Neural crest cell (in vitro differentiated cells): ENCODE data around the gene ACOT13. TPM values are rescaled to one million over a fixed set of nuclear protein-coding genes. Genes with fewer than 3 reads are reported as not detected.
"Not testable (repeated sequence)": the region's sequence is repeated elsewhere in the genome, so short reads cannot be mapped to it uniquely, and the experiment has no call there.

Experiments used
- DNase-seq: peaks from one replicate; pipeline ENCODE4 v3.0.0; 2021; ENCODE audit warnings: low read depth, mixed read lengths, low spot score
- H3K27ac Mint-ChIP-seq: one replicate; pipeline ENCODE4 v1.8.0; 2021; ENCODE audit warnings: mild to moderate bottlenecking, mixed read lengths; ENCODE audit not compliant: unreplicated experiment
- H3K27me3 Mint-ChIP-seq: 2 replicates; pipeline ENCODE4 v1.8.0; 2021; ENCODE audit warnings: low read depth, mild to moderate bottlenecking, mixed read lengths
- H3K36me3 Mint-ChIP-seq: 2 replicates; pipeline ENCODE4 v1.8.0; 2021; ENCODE audit warnings: low read depth, mild to moderate bottlenecking, mixed read lengths
- H3K4me1 Mint-ChIP-seq: 2 replicates; pipeline ENCODE4 v1.8.0; 2021; ENCODE audit warnings: mixed read lengths
- H3K4me3 Mint-ChIP-seq: one replicate; pipeline ENCODE4 v1.8.0; 2021; ENCODE audit warnings: mild to moderate bottlenecking, mixed read lengths
- H3K9me3 Mint-ChIP-seq: 2 replicates; pipeline ENCODE4 v1.8.0; 2021; ENCODE audit warnings: mixed read lengths
- total RNA-seq: library from RNA; stranded (reverse); gene quantifications from 2 replicates; pipeline ENCODE4 v1.2.1, GENCODE V29; 2021
- TF ChIP-seq, protein P1 (sequence below): fragments of 200-600 bp; sonication (generic); conservative IDR thresholded peaks from 2 replicates; pipeline ENCODE4 v1.5.0; 2021; ENCODE audit warnings: antibody characterized with exemption, mild to moderate bottlenecking

Gene ACOT13
- total RNA-seq, 1 donor from 2014 or later, result 27.4 TPM

DNA sequence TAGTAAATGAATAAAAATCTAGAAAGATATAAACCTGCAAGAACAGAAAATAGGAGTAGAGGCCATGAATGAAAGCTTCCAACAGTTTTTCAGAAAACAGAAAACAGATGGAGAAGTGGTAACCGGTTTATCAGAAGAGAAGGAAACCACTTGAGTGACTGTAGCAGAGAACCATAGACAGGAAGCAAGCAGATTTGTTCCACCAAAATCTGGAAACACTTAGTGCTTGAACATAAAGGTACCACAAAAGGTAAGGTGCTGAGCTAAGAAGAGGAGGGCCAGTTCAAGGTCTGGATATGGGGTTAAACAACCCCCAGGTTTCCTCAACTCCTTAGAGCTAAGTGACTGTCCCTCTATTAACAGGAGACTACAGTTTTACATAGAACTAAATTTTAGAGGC, 11.7 kb upstream of the ACOT13 start:
- TF ChIP-seq, protein P1, sequence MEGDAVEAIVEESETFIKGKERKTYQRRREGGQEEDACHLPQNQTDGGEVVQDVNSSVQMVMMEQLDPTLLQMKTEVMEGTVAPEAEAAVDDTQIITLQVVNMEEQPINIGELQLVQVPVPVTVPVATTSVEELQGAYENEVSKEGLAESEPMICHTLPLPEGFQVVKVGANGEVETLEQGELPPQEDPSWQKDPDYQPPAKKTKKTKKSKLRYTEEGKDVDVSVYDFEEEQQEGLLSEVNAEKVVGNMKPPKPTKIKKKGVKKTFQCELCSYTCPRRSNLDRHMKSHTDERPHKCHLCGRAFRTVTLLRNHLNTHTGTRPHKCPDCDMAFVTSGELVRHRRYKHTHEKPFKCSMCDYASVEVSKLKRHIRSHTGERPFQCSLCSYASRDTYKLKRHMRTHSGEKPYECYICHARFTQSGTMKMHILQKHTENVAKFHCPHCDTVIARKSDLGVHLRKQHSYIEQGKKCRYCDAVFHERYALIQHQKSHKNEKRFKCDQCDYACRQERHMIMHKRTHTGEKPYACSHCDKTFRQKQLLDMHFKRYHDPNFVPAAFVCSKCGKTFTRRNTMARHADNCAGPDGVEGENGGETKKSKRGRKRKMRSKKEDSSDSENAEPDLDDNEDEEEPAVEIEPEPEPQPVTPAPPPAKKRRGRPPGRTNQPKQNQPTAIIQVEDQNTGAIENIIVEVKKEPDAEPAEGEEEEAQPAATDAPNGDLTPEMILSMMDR, result no peak
- no peaks in the 10 kb centered on the region for H3K27me3 Mint-ChIP-seq
- H3K9me3 Mint-ChIP-seq, result no peaks in the 10 kb centered on the region
- no peaks in the 10 kb centered on the region for H3K4me1 Mint-ChIP-seq
- no peak overlapping the region for H3K27ac Mint-ChIP-seq
- H3K36me3 Mint-ChIP-seq, result peaks cover 10% of the 10 kb centered on the region
- no peak overlapping the region for H3K4me3 Mint-ChIP-seq
- DNase-seq, result no peak

GRCh38 chr6:24658573-24659560, 8.0 kb upstream of the ACOT13 start:
- TF ChIP-seq, protein P1, result no peak
- H3K36me3 Mint-ChIP-seq, result peaks cover 16% of the 10 kb centered on the region

GRCh38 chr6:24659561-24659960, 7.3 kb upstream of the ACOT13 start:
- peaks cover 16% of the 10 kb centered on the region for H3K36me3 Mint-ChIP-seq
- no peak overlapping the region for H3K4me3 Mint-ChIP-seq
- DNase-seq, result no peak
- TF ChIP-seq, protein P1, result no peak
- no peaks in the 10 kb centered on the region for H3K27me3 Mint-ChIP-seq
- peaks cover 8% of the 10 kb centered on the region for H3K4me1 Mint-ChIP-seq
- H3K27ac Mint-ChIP-seq, result no peak overlapping the region
- no peaks in the 10 kb centered on the region for H3K9me3 Mint-ChIP-seq

More at GRCh38 chr6:24658573-24659560, 8.0 kb upstream of the ACOT13 start:
- Mint-ChIP-seq H3K4me3 (no peak overlapping the region), H3K4me1 (peaks cover 4% of the 10 kb centered on the region), H3K27me3 (no peaks in the 10 kb centered on the region), H3K27ac (no peak overlapping the region), H3K9me3 (no peaks in the 10 kb centered on the region)
- DNase-seq, result no peak

- no peaks in the 10 kb centered on the region for H3K9me3 Mint-ChIP-seq
- no peaks in the 10 kb centered on the region for H3K27me3 Mint-ChIP-seq
- H3K27ac Mint-ChIP-seq, result no peak overlapping the region
- peaks cover 19% of the 10 kb centered on the region for H3K36me3 Mint-ChIP-seq
- no peak overlapping the region for H3K4me3 Mint-ChIP-seq
- TF ChIP-seq, protein P1, result no peak
- peaks cover 14% of the 10 kb centered on the region for H3K4me1 Mint-ChIP-seq
- no peak for DNase-seq
These were observed 6.8 kb upstream of the ACOT13 start for GRCh38 chr6:24660105-24660504.

GRCh38 chr6:24661759-24662158, 5.1 kb upstream of the ACOT13 start:
- not testable (repeated sequence) for H3K27me3 Mint-ChIP-seq, H3K27ac Mint-ChIP-seq, H3K9me3 Mint-ChIP-seq, DNase-seq, H3K4me3 Mint-ChIP-seq
- H3K4me1 Mint-ChIP-seq, result peaks cover 27% of the 10 kb centered on the region
- H3K36me3 Mint-ChIP-seq, result peaks cover 19% of the 10 kb centered on the region

- H3K4me1 Mint-ChIP-seq, result peaks cover 31% of the 10 kb centered on the region
- peak overlapping the region; percentile 40 for H3K4me3 Mint-ChIP-seq
- H3K36me3 Mint-ChIP-seq, result peaks cover 21% of the 10 kb centered on the region
These were observed 4.6 kb upstream of the ACOT13 start for GRCh38 chr6:24662236-24662635.

More at GRCh38 chr6:24662236-24662635, 4.6 kb upstream of the ACOT13 start:
- no peak for DNase-seq
- TF ChIP-seq, protein P1, result no peak
- Mint-ChIP-seq H3K27me3 (no peaks in the 10 kb centered on the region), H3K27ac (no peak overlapping the region), H3K9me3 (no peaks in the 10 kb centered on the region)
